Measurements from ENCODE around the gene RPP21. TPM values are rescaled to one million over a fixed set of nuclear protein-coding genes. Genes with fewer than 3 reads are reported as not detected.

RPP21 gene
- total and polyA plus RNA-seq, 2 of the 8 experiments (the other 6 are each of a cell fraction or from before 2014, with no cell fraction given) = 63.0 to 219 TPM

DNA sequence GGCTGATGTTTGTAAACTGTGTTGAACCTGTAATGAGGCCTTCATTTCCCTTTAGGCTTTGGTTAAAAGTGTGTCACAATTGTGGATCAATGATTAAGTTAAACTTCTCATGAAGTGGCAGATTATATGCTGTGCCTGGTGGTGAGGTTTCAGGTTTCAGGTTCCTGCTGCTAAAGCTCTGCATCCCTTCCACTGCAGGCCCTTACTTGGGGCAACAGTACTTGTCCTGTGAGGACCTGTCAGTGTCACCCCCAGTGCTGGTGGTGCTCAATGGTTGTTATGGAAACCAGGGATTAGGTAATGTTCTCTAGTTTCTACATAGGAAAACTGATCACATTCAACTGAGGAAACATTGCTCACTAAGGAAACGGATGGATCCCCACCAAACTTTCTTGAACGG, 18.5 kb downstream of the RPP21 start:
- H2BK20ac ChIP-seq (ENCODE audit: low read length) = no peak overlapping the region
- H3K36me3 ChIP-seq (ENCODE audit: control insufficient read depth in 2 of 4, insufficient read depth in 4 of 4, low read length in 3 of 4) = no peaks in the 10 kb centered on the region
- TF ChIP-seq, protein P1, sequence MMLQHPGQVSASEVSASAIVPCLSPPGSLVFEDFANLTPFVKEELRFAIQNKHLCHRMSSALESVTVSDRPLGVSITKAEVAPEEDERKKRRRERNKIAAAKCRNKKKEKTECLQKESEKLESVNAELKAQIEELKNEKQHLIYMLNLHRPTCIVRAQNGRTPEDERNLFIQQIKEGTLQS (IDR thresholded peaks at IDR 0.05; ENCODE audit: insufficient read depth, low read depth, low read length) = no peak
- TF ChIP-seq CREB1 (IDR thresholded peaks at IDR 0.05) = no peak
- TF ChIP-seq POU5F1 (IDR thresholded peaks at IDR 0.05; ENCODE audit: low read depth, low read length) = no peak
- no peak overlapping the region for H2AFZ ChIP-seq (ENCODE audit: low read length)
- no peaks in the 10 kb centered on the region for H3K79me1 ChIP-seq (ENCODE audit: low read depth, low read length)
- no peak overlapping the region for H3K4ac ChIP-seq (replicated peaks; ENCODE audit: insufficient read length, low read depth, low read length)
- H2AK5ac ChIP-seq (ENCODE audit: low read depth, low read length) = no peak overlapping the region
- no peak overlapping the region for H2BK120ac ChIP-seq (replicated peaks; ENCODE audit: low read depth, low read length)
- DNase-seq (ENCODE audit: low read depth in 1 of 2, low spot score in 2 of 2) (no peak), FAIRE-seq (no peak)
- ChIA-PET POLR2A (ENCODE audit: partially characterized antibody) (no interaction called here), CTCF (ENCODE audit: partially characterized antibody) (interaction anchor here (1.0 to 5.8 kb wide), 6 partner anchors 10 to 231 kb away, joined by 3 to 32 read pairs (median 5); no protein-coding TSS in a partner anchor)
- WGBS, 2 experiments (ENCODE audit: extremely low coverage in 1 of 2, insufficient coverage in 1 of 2, insufficient read length in 1 of 2, insufficient replicate concordance in 2 of 2, low coverage in 1 of 2, low lambda C conversion rate in 2 of 2, missing lambda C conversion rate in 1 of 2) = 85% methylated on average over 2 of the region's 2 CpGs; no CpG with 5 or more reads in 1 of the 2 experiments
- no peak overlapping the region for H3K4me2 ChIP-seq (ENCODE audit: insufficient read depth in 1 of 2, low read depth in 2 of 2, low read length in 2 of 2)
- no peak overlapping the region for H3K18ac ChIP-seq (ENCODE audit: extremely low read depth, low read length)
- H4K8ac ChIP-seq (ENCODE audit: extremely low read depth, insufficient read depth, low read length) = no peak overlapping the region
- H4K5ac ChIP-seq (ENCODE audit: insufficient read length, low read depth, low read length) = no peak overlapping the region
- H3K56ac ChIP-seq (replicated peaks; ENCODE audit: insufficient read length, low read depth, low read length) = no peak overlapping the region
- H3K9me3 ChIP-seq (ENCODE audit: insufficient read depth in 2 of 2, low read depth in 1 of 2, low read length in 1 of 2) = no peaks in the 10 kb centered on the region
- H4K20me1 ChIP-seq (replicated peaks in 1 of 2; ENCODE audit: control insufficient read depth in 1 of 2, insufficient read depth in 2 of 2, low read length in 2 of 2) = peaks cover 0 to 1% of the 10 kb centered on the region in 2 experiments
- H3K27me3 ChIP-seq (replicated peaks in 1 of 4; ENCODE audit: control insufficient read depth in 3 of 4, extremely low read depth in 1 of 4, insufficient read depth in 3 of 4, low read length in 3 of 4) = peaks cover 0 to 4% (median 1%) of the 10 kb centered on the region in 4 experiments; a peak in 3 of 7 replicates
- no peak overlapping the region for H3K23ac ChIP-seq (ENCODE audit: insufficient read length)
- H2BK15ac ChIP-seq (ENCODE audit: low read length) = no peak overlapping the region
- H3K27ac ChIP-seq (ENCODE audit: low read depth, low read length) = no peak overlapping the region
- H3K14ac ChIP-seq (ENCODE audit: insufficient read length) = no peak overlapping the region
- no peak overlapping the region for H3K4me3 ChIP-seq (ENCODE audit: extremely low read depth in 1 of 4, insufficient read depth in 2 of 4, low read depth in 3 of 4, low read length in 4 of 4)
- H2BK12ac ChIP-seq (ENCODE audit: low read depth, low read length) = no peak overlapping the region
- H2BK5ac ChIP-seq (ENCODE audit: low read depth, low read length) = no peak overlapping the region
- no peak overlapping the region for H3K9ac ChIP-seq (replicated peaks in 1 of 4; ENCODE audit: extremely low read depth in 1 of 4, low read depth in 3 of 4, low read length in 3 of 4)
- no peaks in the 10 kb centered on the region for H3K23me2 ChIP-seq (ENCODE audit: low read depth, low read length)
- H3K79me2 ChIP-seq (ENCODE audit: control insufficient read depth in 1 of 2, insufficient read depth in 2 of 2, low read length in 2 of 2) = no peaks in the 10 kb centered on the region
- H4K91ac ChIP-seq (replicated peaks; ENCODE audit: insufficient read length, low read length) = no peak overlapping the region
- H3K4me1 ChIP-seq (replicated peaks in 1 of 4; ENCODE audit: control insufficient read depth in 3 of 4, insufficient read depth in 4 of 4, low read length in 3 of 4) = peaks cover 0 to 3% (median 0%) of the 10 kb centered on the region in 4 experiments; a peak in 1 of 7 replicates

All from H1 (cell line).